Mesenteric fat pad (tissue), 1 donor: ENCODE data around the gene NFIB. TPM values are rescaled to one million over a fixed set of nuclear protein-coding genes. Genes with fewer than 3 reads are reported as not detected.

Experiments used
- DNase-seq: peaks from one replicate; pipeline ENCODE4 v3.0.0-alpha.2; 2020; ENCODE audit warnings: low spot score
- total RNA-seq: library from RNA; stranded (reverse); fragmentation: NEBNext Ultra II Directional; extraction: Animal tissue kit (Norgen Biotek cat#: 25700); gene quantifications from one replicate; pipeline ENCODE4 v1.2.1, GENCODE V29; 2021
- donor health status: DM: yes; HTN: yes; CAD: no.

Gene NFIB
- total RNA-seq, 1 donor from 2014 or later, result 143 TPM

DNA sequence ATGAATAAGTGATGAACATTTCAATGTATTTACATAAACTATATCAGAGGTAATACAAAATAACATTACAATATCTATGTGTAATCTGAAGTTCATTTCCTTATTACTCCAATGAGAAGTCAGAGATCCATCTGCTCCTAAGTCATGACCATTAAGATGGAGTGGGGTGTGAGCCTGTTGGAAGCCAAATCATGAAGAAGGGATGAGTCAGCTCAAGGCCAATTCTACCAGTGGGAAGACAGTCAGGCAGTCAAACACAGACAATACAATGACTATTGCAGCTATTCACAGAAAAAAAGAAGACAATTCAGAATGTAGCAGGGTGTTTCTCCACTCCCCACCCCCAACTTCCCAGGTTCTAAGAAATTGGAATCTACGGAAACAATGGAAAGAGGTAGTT lies 155.0 kb downstream of the NFIB start:
- no peak for DNase-seq

DNA sequence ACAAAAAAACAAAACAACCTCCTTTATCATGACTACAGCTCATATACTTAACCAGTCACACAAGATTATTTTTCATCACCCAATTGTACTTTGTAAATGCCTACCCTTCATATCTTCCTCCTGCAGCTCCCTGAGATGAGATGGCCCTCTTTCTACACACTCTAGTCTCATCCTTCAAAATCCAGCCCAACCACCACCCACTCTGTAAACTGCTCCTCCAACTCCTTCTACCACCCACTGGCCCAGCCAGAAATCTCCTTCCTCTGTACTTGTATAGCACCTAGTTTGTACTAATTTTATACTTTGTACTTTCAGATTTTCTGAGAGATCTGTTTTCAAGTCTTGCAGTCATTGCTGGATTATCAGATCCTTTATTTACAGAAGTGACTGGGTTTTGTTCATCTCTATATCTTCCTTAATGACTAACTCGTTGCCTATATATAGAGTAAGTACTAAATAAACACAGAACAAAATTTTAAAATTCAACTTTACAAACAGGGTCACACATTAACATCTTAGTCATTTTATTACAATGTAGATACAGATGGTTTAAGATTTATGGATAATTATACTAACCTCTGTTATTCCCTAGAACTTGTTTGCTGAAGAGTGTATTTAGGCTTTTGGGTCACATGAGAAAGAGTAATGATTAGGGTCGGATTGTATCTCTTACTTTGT lies 155.7 kb downstream of the NFIB start:
- DNase-seq, result no peak

DNA sequence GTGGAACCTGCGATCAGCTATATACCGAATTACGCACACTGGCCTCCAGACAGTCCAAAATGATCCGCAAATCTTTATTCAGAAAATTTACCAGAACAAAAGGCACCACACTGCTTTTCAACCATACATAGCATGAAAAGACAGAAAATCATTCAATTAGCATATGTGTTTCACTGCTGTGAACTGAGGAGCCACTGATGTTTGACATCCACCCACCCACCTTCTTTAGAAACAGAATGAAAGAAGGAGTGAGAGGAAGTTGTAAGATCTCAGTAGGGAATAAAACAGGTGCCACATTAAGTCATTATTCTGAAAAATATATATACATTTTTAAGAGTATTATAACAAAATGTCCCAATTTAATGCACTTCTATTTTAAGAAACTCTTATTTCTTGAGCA lies 156.8 kb downstream of the NFIB start:
- no peak for DNase-seq

DNA sequence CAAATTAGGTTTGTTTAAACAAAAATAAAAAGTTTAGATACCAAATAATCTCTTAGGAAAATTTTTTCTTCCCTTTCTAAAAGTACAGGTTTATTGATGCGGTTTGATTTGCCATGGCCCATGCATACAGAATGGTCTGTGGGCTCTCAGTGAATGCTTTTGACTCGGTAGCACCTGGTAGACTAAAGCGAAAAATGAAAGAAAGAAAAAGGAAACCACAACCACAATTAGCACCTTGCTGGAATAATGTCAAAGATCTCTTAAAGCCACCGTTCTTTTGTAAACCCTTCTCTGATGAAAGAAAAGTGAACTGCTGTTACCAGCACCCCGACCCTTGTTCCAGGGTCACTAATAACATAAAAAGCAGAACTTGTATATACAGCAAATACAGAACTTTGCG lies 157.9 kb downstream of the NFIB start:
- no peak for DNase-seq

DNA sequence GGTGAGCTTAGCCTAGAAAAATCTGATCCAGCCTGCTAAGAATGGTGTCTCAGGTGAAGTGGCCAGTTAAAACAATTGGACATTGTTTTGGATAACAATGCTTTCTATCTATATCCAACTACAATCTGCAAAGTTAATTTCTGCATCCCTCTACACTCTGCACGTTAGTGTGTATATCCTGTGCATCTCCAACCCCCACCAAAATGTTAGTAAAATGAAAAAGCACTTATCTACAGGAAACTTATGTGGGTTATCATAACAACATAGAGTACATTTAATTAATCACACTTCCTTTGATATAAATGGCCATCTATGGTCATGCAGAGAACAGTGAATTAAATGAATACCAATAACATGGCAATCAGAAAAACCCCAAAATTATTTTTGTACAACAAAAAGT lies 158.7 kb downstream of the NFIB start:
- no peak for DNase-seq

DNA sequence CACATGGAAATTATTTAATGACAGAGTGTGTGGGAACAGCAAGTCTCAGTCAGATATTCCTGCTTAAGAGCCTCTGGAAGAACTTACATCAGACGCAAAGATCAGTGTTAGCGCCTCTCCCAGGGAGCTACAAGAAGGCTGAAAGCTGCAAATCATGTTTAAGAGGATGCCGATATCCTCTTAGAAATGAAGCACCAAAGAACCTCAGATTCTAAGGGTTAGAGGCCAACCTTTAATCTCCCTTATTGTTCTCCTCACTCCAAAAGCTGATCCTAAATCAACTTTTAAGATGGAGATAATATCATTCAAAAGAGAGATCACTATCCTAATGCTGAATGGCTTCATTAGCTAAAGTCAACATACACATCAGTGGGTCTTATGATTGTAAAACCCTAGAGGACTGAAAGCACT lies 160.6 kb downstream of the NFIB start:
- no peak for DNase-seq

DNA sequence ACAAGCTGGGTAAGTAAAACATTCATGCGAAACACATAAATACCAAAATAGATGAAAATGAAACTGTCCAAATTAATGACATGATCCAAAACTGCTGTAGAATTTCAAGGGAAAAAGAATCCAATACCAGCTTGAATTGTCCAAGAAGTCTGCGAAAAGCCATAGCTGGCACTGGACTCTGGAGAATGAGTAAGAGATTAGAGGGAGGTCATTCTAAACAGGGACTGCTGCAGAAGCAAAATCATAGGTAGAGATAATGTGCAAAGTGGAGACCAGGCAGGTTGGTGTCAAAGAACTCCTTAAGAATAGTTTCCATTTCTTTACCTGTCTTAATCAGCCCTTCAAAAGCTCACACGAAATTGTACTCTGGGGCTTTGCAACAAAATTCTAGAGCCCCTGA lies 162.5 kb downstream of the NFIB start:
- DNase-seq, result no peak

DNA sequence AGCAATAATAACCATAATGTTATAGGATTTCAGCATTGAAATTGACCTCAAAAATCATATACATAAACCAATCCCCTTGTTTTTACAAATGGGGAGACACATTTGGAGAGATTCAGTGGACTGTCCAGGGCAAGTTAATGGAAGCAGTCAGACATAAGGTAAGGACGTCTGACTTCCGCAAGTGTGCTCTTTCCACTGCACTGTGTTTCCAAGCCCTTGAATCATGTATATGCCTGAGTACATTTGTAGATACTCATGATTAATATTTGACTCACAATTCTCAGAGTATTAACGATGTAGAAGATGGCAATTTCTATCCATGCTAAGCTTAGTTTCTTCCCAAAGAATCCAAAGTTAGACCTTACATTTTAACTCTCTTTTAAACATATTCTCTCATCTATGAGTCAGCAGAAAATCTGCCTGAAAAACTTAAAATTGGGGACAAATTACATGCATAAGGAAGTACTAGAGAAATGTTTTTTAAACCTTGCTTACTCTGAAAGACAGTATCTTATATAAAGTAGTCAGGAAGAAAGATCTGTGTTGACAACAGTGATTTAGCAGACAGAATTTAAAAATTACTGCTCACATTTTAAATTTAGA lies 165.3 kb downstream of the NFIB start:
- no peak for DNase-seq

DNA sequence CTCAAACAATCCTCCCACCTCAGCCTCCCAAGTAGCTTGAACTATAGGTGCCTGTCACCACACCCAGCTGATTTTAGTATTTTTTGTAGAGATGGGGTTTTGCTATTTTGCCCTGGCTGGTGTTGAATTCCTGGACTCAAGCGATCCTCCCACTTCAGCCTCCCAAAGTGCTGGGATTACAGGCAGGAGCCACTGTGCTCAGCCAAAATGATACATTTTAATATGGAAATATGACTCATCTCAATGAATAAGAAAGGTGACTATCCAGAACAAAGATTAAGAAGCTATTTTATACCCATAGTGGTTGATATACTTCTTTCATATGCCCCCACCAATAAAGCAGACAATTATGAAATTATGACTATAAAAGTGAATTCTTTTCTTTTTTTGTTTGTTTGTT lies 166.2 kb downstream of the NFIB start:
- no peak for DNase-seq

DNA sequence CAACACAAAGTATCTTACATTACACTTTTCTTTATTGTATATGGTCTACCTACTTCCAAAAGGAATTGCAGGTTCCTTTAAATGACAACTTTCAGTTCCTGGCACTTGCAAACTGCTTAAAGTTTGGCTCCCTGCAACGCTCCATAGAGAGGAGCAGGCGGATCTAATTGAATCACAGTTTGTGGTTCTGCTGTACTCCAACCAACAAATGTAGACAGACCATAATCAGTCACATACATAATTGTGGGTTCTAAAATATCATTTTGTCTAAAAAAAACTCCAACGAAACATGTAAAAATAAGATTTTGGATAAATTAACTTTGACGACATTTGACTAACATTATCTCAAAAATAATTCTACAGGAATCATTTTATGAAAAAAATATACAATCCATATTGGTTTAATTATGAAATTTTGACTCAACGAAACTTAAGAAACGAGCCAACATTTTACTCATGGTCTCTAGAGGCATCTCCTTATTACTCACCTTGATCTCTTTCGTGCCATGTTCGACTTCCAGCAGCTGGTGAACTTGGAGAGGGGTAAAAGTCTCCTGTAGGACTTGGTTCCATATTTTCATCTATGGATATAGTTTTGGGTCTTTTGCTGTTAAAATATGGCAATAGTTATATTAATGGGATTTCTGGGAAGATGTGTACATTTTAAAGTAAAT lies 167.6 kb downstream of the NFIB start:
- DNase-seq, result no peak

DNA sequence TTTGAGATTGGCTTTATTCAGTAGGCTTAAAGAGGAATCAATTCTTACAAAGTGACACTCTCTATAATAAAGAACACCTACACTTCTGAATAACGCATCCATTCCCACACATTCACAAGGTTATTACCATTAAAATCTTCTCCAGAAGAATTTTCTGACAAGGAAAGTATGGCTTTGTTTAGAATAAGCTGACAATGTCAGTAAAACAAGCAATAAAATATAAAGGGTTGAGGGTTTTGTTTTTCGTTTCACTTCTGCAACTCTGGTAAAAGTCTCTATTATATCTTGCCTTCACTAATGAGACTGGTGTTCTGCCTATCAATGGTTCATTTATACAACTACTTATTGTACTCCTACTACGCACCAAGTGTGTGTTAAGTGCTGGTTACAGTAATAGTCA lies 169.7 kb downstream of the NFIB start:
- DNase-seq, result no peak

DNA sequence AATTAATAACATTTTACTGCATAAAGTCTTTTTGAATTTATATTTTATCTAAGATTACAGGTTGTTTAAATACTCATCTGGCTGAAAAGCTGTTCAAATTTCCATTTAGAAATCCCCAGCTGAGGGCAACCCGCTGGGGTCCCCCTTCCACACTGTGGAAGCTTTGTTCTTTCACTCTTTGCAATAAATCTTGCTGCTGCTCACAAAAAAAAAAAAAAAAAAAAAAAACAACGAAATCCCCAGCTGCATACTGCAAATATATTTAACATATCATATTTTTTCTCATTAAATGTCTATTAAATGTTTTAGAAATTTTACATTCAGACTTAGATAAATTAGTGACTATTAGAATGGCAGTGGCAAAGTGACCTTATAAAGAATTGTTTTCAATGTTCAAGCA lies 172.2 kb downstream of the NFIB start:
- no peak for DNase-seq

DNA sequence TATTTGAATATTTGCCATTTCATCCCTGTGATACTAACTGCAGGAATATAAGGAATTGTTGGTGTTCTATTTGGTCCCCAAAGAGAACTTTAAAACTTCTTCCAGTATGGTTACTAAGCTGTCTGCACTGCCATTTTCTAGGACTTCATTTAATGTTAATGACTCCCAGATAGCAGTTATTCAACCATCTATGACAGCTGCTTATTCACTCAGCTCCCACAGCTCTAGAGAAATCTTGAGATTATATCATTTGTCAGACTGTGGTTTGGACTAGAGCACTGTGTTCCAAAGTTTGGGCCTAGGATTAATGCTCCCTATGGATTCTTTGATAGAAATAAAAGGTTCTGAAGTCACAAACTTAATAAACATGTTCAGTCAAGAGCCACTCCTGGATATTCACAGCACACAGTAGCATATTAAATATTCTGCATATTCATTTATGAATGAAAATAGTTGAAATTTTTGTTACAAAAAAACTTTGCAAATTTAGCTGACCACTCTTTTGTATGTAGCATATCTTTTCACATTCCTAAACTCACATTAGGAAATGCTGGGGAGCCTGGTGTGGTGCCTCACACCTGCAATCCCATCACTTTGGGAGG lies 173.7 kb downstream of the NFIB start:
- no peak for DNase-seq

DNA sequence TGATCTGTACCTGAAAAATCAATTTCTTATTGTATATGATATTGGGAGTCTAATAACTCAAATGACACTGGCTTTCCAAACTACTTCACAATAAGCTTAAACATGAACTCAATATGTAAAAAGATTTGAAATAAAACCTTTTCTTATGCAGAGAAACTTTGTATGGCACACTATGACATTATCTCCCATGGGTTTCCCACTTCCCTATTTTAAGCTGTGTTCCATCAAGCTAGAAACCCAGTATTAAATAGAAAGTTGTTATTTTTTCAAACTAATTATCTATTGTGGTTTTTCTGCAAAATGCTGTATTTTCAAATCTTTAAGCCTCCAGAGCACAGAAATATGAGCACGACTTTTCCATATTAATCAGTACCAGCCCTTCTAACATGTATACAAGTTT lies 174.7 kb downstream of the NFIB start:
- no peak for DNase-seq

DNA sequence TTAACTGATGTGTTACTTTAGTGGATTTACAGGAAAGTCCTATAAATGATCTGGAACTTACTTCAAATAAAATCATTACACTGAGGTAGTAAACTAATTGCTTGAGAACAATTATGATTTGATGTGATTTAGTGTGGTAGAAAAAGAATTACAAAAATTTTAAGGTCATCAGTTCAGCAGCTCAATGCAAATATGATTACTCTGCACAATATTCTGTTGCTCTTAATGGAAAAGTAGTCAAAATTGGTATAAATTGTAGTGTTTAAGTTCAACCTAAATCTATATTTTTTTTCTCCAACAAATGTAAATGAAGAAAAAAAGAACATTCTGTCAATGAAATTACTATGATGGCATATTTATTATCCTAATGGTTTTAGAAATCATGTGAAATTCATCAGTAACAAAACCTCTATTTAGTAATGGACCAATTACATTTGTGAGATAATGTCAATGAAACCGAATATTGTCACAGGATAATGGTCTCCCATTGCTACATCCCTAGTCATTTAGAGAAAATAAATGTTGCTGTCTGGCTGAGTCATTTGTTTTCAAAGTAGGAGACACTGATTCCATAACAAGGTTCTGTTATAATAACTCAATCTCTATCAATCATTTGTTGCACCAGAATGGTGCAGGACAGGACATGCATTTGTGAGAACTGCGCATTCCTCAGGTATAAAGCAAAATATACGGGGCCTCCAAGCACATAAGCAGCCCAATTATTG lies 177.1 kb downstream of the NFIB start:
- no peak for DNase-seq

DNA sequence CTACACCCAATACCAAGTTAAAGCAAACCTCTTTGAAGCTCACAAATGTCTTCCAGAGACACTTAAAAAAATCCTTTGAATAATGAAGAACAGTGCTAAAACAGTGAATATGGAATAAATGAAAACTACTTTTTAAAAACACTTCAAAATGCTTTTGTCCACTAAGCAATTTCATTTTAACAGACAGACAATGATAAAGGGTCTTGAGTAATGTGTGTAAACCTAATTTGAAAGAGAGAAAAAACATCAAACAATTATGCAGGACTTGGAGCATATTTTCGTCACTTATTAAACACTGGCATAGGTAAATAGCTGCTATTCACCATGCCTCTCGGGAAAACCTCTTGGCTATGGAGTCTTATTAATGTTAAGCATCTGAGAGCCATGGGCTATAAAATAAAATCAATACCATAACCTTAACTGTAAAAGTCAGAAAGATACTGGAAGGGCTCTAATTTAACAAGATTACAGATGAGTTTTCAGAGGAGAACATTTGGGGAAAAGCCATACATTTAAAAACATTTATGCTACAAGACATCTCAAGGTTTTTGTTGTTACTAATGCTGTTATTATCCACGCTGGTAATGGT lies 177.8 kb downstream of the NFIB start:
- DNase-seq, result no peak

DNA sequence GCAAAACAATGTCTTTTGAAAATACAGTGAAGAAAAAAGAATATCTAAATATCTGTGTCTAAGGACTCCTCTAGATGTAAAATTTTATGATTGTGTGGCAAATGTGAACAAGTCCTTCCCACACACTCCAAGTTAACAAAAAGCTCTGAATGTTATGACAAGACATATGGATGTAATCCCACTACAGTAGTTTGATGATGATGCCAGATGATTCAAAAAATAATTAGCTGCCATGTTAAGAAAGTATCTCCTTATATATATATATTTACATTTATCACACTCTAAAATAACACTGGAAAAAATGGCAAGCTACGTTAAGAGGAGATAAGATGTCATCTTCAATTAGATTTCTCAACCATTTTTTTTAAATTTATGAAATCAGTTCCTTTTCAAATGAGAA lies 178.5 kb downstream of the NFIB start:
- DNase-seq, result no peak

DNA sequence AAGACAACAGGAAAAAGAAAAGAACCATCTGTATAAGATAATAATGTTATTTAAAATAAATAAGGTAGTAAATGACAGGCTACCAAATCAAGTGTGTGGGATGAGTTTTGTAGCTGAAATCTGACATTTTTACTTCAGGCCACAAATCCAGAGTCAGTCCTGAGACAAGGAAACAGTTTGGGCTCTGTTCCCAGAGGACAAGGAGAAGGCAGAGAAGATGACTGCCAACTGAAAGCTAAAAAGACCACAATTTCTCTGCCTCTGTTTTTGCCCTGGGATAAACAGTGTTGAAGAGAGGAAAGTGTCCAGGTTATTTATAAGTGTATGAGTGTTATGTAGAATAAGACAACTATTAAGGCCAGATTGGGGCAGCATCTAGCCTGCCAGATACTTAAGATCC lies 180.5 kb downstream of the NFIB start:
- DNase-seq, result no peak

DNA sequence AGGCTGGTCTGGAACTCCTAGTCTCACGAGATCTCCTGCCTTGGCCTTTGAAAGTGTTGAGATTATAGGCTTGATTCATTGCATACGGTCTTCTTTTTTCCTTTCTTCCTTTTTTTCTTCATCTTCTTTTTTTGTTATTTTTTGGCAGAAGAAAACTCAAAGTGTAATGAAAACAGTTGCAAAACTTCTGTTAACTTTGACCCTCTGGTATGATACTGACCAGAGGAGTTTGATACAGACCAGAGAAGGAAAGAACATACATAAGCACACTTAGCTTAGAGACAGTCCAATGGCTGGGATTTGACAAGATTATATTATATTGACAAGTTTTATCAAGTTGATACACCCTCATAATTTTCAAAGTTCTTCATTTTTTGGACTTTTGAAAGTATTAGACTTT lies 181.2 kb downstream of the NFIB start:
- DNase-seq, result no peak

DNA sequence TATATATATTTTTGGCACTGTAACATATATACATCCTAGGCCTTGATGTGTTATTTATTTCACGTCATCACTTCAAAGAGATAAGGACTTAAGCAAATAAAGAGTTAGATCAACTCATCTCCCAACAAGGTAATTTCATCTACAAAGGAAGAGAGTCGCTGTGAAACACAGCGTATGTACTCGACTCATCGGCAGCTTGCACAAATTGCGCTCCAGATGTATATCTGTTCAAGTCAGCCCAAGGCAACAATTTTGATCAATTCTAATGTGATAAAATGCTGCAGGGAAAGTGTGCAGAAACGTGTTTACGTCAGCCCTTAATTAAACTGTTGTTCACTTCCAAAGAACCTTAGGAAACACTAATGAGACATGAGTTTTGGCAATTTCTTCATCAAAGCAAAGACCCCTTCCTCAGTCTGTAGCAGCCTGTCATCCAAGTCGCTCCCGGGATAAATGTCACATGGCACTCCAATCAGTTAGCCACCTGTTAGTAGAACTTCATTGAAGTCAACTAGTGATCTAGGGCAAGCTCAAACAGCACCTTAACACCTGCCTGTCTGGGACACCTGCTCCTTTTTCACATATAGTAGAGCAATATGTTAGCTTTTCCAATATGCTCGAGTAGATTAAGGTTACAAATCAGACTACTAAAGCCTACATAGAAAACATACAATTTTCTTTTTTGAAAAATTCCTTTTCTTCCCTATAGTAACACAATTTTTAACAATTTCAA lies 182.4 kb downstream of the NFIB start:
- no peak for DNase-seq

DNA sequence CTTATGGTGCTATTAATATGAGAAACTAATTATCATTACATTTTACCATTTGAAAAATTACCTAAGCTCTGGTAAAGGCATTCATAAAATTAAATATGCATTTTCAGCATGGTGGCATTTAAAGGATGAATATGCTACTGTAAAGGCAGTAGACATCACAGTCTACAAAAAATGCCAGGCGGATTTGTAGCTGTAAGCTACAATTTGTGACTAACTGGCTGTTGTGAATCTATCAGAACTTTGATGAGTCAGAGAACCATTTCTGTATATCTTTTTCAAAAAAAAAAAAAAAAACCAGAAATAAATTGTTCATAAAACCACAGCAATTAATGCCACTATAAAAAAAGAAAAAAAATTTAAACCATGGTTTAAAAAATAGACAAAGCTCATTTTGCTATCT lies 186.3 kb downstream of the NFIB start:
- DNase-seq, result no peak
